ENCODE data around the gene E2F4.

Gene E2F4

DNA sequence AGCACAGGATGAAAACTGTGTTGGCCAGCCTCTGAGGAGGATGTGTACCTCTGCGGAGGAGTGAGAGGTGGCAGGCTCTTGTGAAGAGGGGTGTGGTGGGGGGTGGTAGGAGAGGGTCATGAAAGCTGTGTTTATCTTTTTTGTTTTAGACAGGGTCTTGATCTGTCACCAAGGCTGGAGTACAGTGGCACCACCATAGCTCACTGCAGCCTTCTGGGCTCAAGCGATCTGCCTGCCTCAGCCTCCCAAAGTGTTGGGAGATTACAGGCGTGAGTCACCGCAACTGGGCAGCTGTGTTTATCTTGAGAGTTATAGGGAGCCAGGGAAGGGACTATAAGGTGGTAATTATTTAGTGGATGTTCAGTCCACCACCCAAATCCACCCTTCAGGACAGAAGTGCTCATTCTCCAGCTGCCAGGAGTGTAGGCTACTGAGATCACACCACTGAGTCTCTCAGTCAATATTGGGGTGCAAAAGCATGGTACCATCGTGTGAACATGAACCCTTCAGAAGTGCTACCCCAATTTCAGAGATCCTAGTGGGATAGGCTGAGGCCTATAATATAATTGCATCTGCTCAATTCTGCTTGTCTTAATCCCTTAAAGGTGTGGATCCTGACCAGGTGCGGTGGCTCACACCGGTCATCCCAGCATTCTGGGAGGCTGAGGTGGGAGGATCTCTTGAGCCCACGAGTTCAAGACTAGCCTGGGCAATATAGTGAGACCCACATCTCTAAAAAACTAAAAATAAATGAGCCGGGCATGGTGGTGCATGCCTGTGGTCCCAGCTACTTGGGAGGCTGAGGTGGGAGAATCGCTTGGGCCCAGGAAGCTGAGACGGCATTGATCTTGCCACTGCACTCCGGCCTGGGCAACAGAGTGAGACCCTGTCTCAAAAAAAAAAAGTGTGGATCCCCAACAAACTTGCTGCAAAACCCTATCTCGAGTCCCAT is 1.2 kb upstream of the E2F4 start:
- peak overlapping the region; percentile 56 for H3K4me2 ChIP-seq (ENCODE audit: low read length)
- peaks cover 21% of the 10 kb centered on the region for H3K36me3 ChIP-seq (replicated peaks; ENCODE audit: low read depth, low read length)
- peaks cover 32% of the 10 kb centered on the region for H3K79me2 ChIP-seq (ENCODE audit: low read length)
- H2AFZ ChIP-seq (ENCODE audit: low read depth, low read length), result no peak overlapping the region
- H3K4me1 ChIP-seq (ENCODE audit: low read length), result peaks cover 13% of the 10 kb centered on the region
- no peak overlapping the region for H3K9ac ChIP-seq (ENCODE audit: low read length)
- no peaks in the 10 kb centered on the region for H3K27me3 ChIP-seq (ENCODE audit: low read depth, low read length)
- TF ChIP-seq, protein P1, sequence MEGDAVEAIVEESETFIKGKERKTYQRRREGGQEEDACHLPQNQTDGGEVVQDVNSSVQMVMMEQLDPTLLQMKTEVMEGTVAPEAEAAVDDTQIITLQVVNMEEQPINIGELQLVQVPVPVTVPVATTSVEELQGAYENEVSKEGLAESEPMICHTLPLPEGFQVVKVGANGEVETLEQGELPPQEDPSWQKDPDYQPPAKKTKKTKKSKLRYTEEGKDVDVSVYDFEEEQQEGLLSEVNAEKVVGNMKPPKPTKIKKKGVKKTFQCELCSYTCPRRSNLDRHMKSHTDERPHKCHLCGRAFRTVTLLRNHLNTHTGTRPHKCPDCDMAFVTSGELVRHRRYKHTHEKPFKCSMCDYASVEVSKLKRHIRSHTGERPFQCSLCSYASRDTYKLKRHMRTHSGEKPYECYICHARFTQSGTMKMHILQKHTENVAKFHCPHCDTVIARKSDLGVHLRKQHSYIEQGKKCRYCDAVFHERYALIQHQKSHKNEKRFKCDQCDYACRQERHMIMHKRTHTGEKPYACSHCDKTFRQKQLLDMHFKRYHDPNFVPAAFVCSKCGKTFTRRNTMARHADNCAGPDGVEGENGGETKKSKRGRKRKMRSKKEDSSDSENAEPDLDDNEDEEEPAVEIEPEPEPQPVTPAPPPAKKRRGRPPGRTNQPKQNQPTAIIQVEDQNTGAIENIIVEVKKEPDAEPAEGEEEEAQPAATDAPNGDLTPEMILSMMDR (IDR thresholded peaks at IDR 0.05; ENCODE audit: low read depth, low read length), result no peak
- TF ChIP-seq EZH2phosphoT487 (IDR thresholded peaks at IDR 0.05; ENCODE audit: low read depth), result no peak
- H3K4me3 ChIP-seq (ENCODE audit: low read length), result no peak overlapping the region
- H3K27ac ChIP-seq (ENCODE audit: low read length), result no peak overlapping the region
- H4K20me1 ChIP-seq (ENCODE audit: insufficient read depth, low read length), result no peaks in the 10 kb centered on the region
- H3K9me3 ChIP-seq (ENCODE audit: insufficient read depth, low read length), result no peaks in the 10 kb centered on the region

DNA sequence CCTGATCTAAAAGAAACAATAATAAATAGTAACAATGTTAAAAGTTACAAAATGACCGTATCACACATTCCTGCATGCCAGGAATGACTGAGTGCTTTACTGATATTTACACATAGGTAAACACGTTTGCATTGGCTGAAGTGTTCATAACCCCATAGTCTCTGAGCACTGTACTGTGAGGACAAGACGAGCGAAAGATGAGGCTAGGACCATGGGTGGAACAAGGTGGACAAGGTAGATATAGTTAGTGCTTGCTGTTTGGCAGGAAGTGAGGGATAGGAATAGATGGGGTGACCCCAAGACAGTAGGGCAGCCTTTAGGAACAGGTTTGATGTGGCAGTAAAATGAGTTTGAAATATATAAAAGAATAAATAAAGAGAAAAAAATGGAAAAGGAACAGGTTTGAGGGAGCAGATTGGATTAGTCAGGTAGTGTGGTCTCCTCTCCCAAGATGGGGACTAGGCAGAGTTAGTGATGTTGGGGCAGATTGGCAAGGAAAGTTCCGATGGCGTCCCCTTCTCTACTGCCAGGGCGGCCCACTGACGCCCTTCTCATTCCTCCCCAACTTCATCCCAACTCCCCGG is 452 bp upstream of the E2F4 start:
- Histone ChIP-seq H3K79me2 (ENCODE audit: low read length) (peaks cover 32% of the 10 kb centered on the region), H3K4me3 (ENCODE audit: low read length) (peak overlapping the region; percentile 96), H3K9me3 (ENCODE audit: insufficient read depth, low read length) (no peaks in the 10 kb centered on the region), H3K27ac (ENCODE audit: low read length) (no peak overlapping the region), H3K27me3 (ENCODE audit: low read depth, low read length) (no peaks in the 10 kb centered on the region), H4K20me1 (ENCODE audit: insufficient read depth, low read length) (no peaks in the 10 kb centered on the region), H3K36me3 (replicated peaks; ENCODE audit: low read depth, low read length) (peaks cover 29% of the 10 kb centered on the region), H3K9ac (ENCODE audit: low read length) (peak overlapping the region; percentile 95), H2AFZ (ENCODE audit: low read depth, low read length) (peak overlapping the region; percentile 65), H3K4me1 (ENCODE audit: low read length) (peaks cover 12% of the 10 kb centered on the region), H3K4me2 (ENCODE audit: low read length) (peak overlapping the region; percentile 56)
- no peak for TF ChIP-seq EZH2phosphoT487 (IDR thresholded peaks at IDR 0.05; ENCODE audit: low read depth)
- TF ChIP-seq, protein P1 (IDR thresholded peaks at IDR 0.05; ENCODE audit: low read depth, low read length), result no peak

DNA sequence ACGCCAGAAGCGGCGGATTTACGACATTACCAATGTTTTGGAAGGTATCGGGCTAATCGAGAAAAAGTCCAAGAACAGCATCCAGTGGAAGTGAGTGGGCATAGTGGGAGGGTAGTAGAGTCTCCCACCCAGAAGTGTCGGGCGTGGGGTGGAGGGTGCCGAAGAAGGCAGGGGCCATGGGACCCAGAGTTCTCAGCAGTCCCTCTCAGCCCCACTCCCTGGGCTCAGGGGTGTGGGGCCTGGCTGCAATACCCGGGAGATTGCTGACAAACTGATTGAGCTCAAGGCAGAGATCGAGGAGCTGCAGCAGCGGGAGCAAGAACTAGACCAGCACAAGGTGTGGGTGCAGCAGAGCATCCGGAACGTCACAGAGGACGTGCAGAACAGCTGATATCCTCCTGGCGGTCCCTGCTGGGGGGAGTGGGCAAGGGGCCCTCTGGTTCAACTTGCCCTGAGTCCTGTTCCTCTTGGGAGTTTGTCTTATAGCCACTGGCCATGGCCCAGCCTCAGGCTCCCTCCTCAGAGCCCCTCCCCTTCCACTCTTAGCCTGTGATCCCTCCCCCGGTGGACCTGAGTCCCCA is 916 bp downstream of the E2F4 start:
- H3K36me3 ChIP-seq (replicated peaks; ENCODE audit: low read depth, low read length), result peaks cover 40% of the 10 kb centered on the region
- TF ChIP-seq, protein P1 (IDR thresholded peaks at IDR 0.05; ENCODE audit: low read depth, low read length), result no peak
- no peak for TF ChIP-seq EZH2phosphoT487 (IDR thresholded peaks at IDR 0.05; ENCODE audit: low read depth)
- peak overlapping the region; percentile 95 for H3K9ac ChIP-seq (ENCODE audit: low read length)
- no peaks in the 10 kb centered on the region for H4K20me1 ChIP-seq (ENCODE audit: insufficient read depth, low read length)
- H3K4me1 ChIP-seq (ENCODE audit: low read length), result peaks cover 12% of the 10 kb centered on the region
- no peaks in the 10 kb centered on the region for H3K27me3 ChIP-seq (ENCODE audit: low read depth, low read length)
- H2AFZ ChIP-seq (ENCODE audit: low read depth, low read length), result no peak overlapping the region
- H3K9me3 ChIP-seq (ENCODE audit: insufficient read depth, low read length), result no peaks in the 10 kb centered on the region
- H3K4me2 ChIP-seq (ENCODE audit: low read length), result peak overlapping the region; percentile 98
- H3K4me3 ChIP-seq (ENCODE audit: low read length), result peak overlapping the region; percentile 96
- H3K79me2 ChIP-seq (ENCODE audit: low read length), result peaks cover 32% of the 10 kb centered on the region
- H3K27ac ChIP-seq (ENCODE audit: low read length), result peak overlapping the region; percentile 53; the same call in 1 of the 2 replicates

DNA sequence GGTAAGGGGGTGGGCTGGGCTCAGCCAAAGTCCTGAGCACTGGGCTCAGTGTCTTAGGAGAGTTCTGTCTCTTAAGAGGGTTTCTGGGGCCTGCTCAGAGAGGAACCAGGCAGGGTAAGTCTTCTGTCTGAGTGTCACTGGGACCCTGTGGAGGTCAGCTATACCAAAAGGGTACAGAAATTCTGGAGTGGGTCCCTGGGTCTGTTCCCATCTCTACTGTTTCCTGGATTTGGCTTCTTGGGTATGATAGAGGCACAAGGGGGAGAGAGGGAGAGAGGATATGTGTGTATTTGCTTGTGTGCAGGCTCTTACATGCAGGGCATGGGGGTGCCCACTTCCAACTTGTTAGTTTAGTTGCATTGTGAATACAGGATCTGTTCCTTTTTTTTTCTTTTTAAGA is 1.6 kb downstream of the E2F4 start:
- Histone ChIP-seq H3K4me2 (ENCODE audit: low read length) (peak overlapping the region; percentile 98), H3K4me3 (ENCODE audit: low read length) (peak overlapping the region; percentile 96), H3K36me3 (replicated peaks; ENCODE audit: low read depth, low read length) (peaks cover 45% of the 10 kb centered on the region), H4K20me1 (ENCODE audit: insufficient read depth, low read length) (no peaks in the 10 kb centered on the region), H3K4me1 (ENCODE audit: low read length) (peaks cover 12% of the 10 kb centered on the region), H3K27me3 (ENCODE audit: low read depth, low read length) (no peaks in the 10 kb centered on the region), H3K27ac (ENCODE audit: low read length) (no peak overlapping the region), H3K9me3 (ENCODE audit: insufficient read depth, low read length) (no peaks in the 10 kb centered on the region), H3K9ac (ENCODE audit: low read length) (peak overlapping the region; percentile 95; the same call in 1 of the 2 replicates), H2AFZ (ENCODE audit: low read depth, low read length) (no peak overlapping the region), H3K79me2 (ENCODE audit: low read length) (peaks cover 32% of the 10 kb centered on the region)
- TF ChIP-seq EZH2phosphoT487 (IDR thresholded peaks at IDR 0.05; ENCODE audit: low read depth), result no peak
- TF ChIP-seq, protein P1 (IDR thresholded peaks at IDR 0.05; ENCODE audit: low read depth, low read length), result no peak
